HG03469 (cell line): ENCODE data around the gene THUMPD3.

Experiments
- ATAC-seq: cut with Tn5 transposase; IDR thresholded peaks from one replicate; pipeline ENCODE4 v1.9.1; 2021; ENCODE audit warnings: mild to moderate bottlenecking, moderate library complexity, moderate number of reproducible peaks; ENCODE audit not compliant: unreplicated experiment

THUMPD3 gene

GRCh38 chr3:9352917-9353752 is 9.7 kb upstream of the THUMPD3 start:
- ATAC-seq = no peak

DNA sequence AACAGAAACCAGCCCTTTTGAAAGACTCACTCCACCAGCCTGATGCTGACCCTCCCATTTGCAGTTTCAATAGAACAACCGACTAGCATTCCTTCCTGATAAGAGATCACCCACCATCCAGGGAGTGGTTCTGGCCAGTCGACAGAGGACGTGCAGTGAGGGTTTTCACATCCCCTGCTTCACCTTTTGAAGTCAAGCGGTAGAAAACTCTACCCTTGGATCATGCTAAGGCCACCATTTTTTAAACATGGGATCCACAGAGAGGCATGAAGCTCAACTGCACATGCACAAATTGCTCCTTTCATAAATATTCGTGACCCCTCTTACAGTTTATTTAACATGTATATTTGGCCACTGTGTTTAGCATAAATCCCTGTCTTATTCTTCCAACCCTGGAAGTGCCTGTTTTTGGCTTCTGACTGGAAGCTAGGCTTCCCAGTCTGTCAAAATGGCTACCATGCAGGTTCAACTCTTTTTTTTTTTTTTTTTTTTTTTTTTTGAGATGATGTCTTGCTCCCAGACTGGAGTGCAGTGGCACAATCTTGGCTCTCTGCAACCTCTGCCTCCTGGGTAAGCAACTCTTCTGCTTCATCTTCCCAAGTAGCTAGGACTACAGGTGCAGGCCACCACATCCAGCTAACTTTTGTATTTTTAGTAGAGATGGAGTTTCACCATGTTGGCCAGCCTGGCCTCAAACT is 1.0 kb upstream of the THUMPD3 start:
- ATAC-seq = no peak

- no peak for ATAC-seq
Observed at GRCh38 chr3:9369508-9369907, 6.7 kb downstream of the THUMPD3 start.

- ATAC-seq = no peak
Observed at GRCh38 chr3:9373465-9373864, 10.6 kb downstream of the THUMPD3 start.

GRCh38 chr3:9377981-9378380 is 15.1 kb downstream of the THUMPD3 start:
- no peak for ATAC-seq

DNA sequence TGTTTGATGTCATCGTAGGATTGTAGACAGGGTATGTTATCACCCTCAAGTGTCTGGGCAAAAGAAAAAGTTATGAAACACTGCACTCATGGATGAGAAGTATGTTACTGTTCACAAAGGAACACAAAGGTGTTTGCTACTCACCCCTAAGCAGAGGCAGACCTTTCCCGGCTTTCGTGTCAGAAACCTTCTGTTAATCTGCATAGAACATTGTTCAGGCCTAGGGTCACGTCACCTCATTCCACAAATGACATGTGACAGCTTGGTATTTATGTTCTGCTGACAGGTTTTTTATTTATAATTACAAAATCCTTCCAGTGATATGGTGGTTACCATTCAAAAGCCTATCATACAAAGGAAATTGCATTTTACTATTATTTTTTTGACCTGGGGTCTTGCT is 16.5 kb downstream of the THUMPD3 start:
- ATAC-seq = no peak

DNA sequence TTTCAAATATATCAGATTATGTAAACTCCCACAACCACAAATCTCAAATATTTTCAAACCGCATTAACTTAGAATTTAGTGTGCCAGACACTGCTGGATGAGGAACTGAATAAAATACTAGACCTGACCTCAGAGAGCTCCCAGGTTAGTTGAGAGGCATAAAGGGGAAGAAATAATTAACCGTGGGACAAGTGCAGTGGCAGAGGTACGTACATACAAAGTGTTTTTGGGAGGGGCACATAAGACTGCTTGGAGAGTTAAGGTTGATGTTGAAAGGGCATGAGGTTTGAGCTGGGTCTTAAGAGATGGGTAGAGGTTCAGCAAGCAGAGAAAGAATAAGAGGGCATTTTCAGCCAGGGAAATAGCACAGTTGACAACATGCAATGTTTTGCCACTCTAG is 17.2 kb downstream of the THUMPD3 start:
- no peak for ATAC-seq

DNA sequence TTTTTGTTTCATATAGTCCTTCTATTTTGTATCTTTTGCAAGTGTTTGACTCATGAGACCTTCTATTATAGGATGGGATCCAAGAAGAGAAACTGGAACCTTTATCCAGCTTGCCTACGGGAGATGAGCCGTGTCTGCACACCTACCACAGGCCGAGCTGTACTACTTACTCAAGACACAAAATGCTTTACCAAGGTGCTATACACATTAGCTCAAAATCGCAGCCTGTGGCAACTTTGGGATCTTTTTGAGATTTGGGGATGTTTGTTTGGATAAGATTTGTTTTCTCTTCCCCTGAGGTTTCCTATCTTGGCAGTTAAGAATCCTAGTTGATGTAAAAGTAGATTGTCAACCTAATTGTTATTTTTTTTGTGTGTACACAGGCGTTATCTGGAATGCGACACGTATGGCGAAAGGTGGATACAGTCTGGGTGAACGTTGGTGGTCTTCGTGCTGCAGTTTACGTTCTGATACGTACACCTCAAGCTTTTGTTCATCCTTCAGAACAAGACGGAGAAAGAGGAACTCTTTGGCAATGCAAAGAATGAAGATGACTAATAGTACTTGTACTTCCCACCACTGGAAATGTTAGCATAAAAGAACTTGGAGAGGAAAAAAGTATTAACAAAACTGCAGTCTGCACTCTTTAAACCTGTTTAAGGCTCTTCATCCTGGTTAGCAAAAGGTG is 21.4 kb downstream of the THUMPD3 start:
- ATAC-seq = no peak

GRCh38 chr3:9385187-9386077 is 22.6 kb downstream of the THUMPD3 start:
- no peak for ATAC-seq

- no peak for ATAC-seq
Observed at GRCh38 chr3:9386078-9386459, 23.2 kb downstream of the THUMPD3 start.

- no peak for ATAC-seq
Observed at GRCh38 chr3:9386501-9387321, 23.9 kb downstream of the THUMPD3 start.

GRCh38 chr3:9387322-9387655 is 24.4 kb downstream of the THUMPD3 start:
- ATAC-seq = no peak

DNA sequence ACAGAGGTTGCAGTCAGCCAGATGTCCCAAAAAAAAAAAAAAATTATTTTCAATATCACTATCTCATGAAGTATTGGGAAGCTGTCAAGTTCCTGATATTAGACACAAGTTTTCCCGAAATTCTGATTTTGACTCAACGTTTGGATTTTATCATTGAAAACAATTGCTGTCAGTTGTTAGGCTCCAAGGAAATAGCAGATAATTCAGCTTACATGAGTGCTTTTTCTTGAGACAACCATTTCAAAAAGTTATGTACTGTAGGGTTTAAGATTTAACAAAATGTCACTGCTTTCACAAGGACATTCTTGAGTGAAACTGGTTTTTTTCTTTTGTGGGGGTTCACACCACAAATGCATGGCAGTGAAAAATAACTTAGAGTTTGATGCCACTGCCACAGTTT is 25.3 kb downstream of the THUMPD3 start:
- no peak for ATAC-seq

GRCh38 chr3:9388562-9389272 is 25.9 kb downstream of the THUMPD3 start:
- ATAC-seq = no peak

- ATAC-seq = no peak
Observed at GRCh38 chr3:9390265-9390888, 27.5 kb downstream of the THUMPD3 start.

DNA sequence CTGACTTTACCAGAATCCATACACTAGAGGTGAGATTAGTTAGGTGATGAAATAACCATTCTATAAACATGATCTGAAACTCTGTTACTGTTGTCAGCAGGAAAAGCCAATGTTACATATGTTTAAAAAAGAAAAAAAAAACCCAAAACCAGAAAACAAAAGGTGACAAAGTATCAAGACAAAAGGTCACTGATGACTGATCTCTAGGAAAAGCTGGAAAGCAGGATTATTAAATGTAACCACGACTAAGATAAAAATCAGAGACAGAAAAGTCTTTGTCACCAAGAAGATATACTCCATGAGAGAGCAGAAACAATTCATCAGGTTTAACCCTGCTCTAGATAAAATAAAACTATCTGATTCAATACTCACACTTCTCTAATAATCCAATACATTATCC is 29.2 kb downstream of the THUMPD3 start:
- no peak for ATAC-seq

- no peak for ATAC-seq
Observed at GRCh38 chr3:9395570-9396300, 32.9 kb downstream of the THUMPD3 start.

- ATAC-seq = peak; percentile 5
Observed at GRCh38 chr3:9396301-9396631, 33.4 kb downstream of the THUMPD3 start.
